HCT116 (cell line): ENCODE results near the gene ABTB2.

Experiments
- ELF1 ChIP-seq: IDR thresholded peaks from 2 replicates; pipeline ENCODE4 v1.6.1; 2012; ENCODE audit warnings: low read depth, borderline replicate concordance
- POLR2A ChIP-seq: IDR thresholded peaks from 2 replicates; pipeline ENCODE4 v1.7.0; 2011; ENCODE audit warnings: borderline replicate concordance; ENCODE audit not compliant: insufficient read depth, insufficient read length; ENCODE audit errors: extremely low read depth
- POLR2AphosphoS5 ChIP-seq: IDR thresholded peaks from 2 replicates; pipeline ENCODE4 v1.6.1; 2011; ENCODE audit warnings: mild to moderate bottlenecking, low read depth, low read length, moderate library complexity
- TF ChIP-seq, protein P1 (sequence below), 3 experiments: fragments of 200-600 bp in 1 of 3; sonication (generic) in 1 of 3; IDR thresholded peaks in 2 of 3; conservative IDR thresholded peaks in 1 of 3; 2 replicates each; pipeline ENCODE4 v1.5.1; 2012 to 2017; ENCODE audit warnings: low read depth in 2 of 3, low read length in 2 of 3, antibody characterized with exemption in 1 of 3, borderline replicate concordance in 1 of 3, control low read depth in 1 of 3, mild to moderate bottlenecking in 1 of 3, mixed read lengths in 1 of 3, mixed run types in 1 of 3, moderate library complexity in 1 of 3; ENCODE audit not compliant: insufficient read depth in 1 of 3

DNA sequence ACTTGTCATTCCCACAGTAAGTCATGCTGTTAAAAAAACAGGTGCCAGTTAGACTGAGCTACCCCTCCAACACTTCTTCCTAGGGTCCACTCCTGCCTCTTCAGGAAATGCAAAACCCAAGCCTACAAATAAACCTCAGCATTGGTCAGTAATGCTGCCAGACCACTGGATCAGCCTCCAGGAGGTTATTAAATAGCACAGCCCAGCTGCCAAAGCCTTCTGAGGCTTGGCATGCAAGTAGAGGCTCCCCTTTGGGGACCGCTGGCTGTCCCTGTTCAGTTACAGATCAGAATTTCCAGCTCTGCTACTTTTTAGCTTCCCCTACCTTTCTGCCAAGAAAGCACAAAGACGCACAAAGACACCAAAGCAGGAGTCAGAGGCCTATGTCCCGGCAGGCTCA, 33.3 kb downstream of the ABTB2 start:
- TF ChIP-seq POLR2A: no peak
- TF ChIP-seq POLR2AphosphoS5: no peak
- TF ChIP-seq, protein P1, sequence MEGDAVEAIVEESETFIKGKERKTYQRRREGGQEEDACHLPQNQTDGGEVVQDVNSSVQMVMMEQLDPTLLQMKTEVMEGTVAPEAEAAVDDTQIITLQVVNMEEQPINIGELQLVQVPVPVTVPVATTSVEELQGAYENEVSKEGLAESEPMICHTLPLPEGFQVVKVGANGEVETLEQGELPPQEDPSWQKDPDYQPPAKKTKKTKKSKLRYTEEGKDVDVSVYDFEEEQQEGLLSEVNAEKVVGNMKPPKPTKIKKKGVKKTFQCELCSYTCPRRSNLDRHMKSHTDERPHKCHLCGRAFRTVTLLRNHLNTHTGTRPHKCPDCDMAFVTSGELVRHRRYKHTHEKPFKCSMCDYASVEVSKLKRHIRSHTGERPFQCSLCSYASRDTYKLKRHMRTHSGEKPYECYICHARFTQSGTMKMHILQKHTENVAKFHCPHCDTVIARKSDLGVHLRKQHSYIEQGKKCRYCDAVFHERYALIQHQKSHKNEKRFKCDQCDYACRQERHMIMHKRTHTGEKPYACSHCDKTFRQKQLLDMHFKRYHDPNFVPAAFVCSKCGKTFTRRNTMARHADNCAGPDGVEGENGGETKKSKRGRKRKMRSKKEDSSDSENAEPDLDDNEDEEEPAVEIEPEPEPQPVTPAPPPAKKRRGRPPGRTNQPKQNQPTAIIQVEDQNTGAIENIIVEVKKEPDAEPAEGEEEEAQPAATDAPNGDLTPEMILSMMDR (IDR thresholded peaks at IDR 0.05 in 2 of 3, conservative IDR thresholded peaks at IDR 0.05 in 1 of 3; ENCODE audit: borderline replicate concordance in 1 of 3, insufficient read depth in 1 of 3, low read depth in 2 of 3, low read length in 2 of 3): no peak
- no peak for TF ChIP-seq ELF1
